Activated CD8-positive, alpha-beta memory T cell treated with anti-CD3 and anti-CD28 coated beads for 1 hour (primary cell): ENCODE results near the gene MSS51.
"Not testable (repeated sequence)": the region's sequence is repeated elsewhere in the genome, so short reads cannot be mapped to it uniquely, and the experiment has no call there.

ENCODE experiments used
- DNase-seq, 2 donors: peaks; one replicate each; pipeline ENCODE4 v3.0.0-alpha.2; 2020; ENCODE audit warnings: low read depth in 1 of 2; ENCODE audit errors: extremely low read depth in 1 of 2

Gene MSS51

DNA sequence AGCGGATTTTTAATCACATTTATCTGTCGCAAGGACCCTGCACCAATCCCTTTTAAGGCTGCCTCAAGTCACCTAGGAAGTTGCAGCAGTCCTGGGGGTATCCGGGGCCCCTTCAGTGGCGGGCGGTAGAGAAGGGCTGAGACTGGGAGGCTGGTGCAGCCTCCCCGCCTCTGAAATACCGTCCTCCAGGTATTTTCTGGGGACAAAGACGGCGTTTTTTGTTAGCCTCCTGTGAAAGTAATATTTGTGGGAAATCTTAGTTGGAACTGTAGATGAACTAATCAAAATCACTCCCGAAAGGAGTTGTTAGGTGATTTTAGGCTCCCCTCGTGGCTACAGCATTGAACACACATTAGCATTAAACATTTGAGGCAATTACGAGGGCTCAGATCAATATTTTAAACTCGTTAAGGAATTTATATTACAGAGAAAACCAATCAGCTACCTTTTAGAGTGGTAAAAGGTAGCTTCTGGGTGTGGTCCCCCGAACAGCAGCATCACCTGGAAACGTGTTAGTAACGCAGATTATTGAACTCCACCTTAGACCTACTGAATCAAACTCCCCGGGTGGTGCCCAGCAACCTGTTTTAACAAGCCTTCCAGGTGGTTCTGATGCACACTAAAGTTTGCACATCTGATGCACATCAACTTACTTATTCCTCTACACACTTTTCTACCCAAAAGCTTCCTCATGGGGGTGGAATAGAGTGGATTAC is 19.0 kb downstream of the MSS51 start:
- DNase-seq = no peak

DNA sequence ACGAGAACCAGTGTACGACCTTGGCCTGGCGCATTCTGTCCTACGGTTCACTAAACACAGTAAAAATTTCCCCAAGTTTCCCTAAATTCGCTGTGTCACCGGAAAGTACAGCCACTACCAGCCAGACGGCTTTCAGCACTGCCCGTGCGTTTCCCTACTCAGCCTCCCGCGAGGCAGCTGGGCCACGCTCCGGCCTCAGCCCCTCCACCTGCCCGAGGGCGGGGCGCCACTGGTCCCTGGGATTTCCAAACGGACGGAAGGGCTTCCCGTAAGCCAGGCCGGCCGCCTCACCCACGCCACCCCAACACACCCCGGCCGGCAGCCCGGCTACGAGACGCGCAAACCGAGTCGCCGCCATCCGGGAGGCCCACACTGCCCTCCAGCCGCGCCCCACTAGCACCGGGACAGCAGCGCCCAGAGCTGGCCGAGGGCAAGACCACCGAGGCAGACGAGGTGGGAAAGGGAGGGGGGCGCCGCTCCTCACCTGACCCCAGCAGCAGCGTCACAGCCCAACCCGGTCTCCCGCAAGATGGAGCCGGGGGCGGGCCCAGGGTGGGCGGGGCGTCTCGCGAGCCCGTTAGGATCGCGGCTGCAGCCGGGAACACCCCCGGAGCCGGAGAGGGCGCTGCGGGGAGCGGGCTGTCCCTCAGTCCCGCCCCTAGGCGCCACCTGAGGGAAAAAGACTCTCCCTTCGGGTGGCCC is 19.7 kb downstream of the MSS51 start, which contains the start of gene ANXA7:
TSS of gene ANXA7 (minus strand) at position 531 of the 702 bp plus-strand sequence. CDS start 13,202 bp downstream, outside the sequence.
- peak; percentile 76 to 95 for DNase-seq

DNA sequence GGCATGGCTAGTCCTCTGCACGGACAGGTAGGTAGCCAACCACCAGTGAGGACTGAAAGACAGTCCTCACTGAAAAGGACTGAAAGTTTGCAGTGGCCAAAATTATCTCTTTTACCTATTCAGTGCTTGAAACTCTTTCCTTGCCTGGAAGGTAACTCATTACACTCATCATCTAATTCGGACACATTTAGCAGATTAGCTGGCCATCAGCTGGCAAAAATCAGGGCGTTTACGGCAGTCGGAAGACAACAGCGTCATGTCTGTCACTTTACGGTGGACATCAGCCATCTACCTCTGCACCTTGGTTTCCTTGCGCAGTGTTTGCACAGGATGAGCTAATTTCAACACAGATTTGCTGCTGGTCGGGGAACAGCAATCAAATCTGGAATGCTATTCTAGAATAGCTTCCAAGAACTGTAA is 20.2 kb downstream of the MSS51 start:
- no peak for DNase-seq

DNA sequence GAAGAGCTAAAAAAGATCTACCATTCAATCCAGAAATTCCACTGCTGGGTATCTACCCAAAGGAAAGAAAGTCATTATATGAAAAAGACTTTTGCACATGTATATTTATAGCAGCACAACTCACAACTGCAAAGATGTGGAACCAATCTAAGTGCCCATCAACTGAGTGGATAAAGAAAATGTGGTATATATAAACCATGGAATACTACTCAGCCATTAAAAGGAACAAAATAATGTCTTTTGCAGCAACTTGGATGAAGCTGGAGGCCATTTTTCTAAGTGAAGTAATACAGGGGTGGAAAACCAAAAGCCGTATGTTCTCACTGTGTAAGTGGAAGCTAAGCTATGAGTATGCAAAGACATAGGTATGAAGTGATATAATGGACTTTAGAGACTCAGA is 22.5 kb downstream of the MSS51 start:
- DNase-seq = no peak

DNA sequence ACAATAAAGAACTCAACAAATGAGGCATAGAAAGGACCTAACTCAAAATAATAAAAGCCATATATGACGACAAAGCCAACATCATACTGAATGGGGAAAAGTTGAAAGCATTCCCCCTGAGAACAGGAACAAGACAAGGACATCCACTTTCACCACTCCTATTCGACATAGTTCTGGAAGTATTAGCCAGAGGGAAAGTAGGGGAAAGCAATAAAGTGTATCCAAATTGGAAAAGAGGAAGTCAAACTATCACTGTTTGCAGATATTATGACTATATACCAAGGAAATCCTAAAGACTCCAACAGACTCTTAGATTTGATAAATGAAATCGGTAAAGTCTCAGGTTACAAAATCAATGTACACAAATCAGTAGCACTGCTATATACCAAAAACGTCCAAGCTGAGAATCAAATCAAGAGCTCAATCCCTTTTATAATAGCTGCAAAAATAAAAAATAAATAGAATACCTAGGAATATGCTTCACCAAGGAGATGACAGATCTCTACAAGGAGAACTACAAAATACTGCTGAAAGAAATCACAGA is 24.3 kb downstream of the MSS51 start:
- DNase-seq = no peak

DNA sequence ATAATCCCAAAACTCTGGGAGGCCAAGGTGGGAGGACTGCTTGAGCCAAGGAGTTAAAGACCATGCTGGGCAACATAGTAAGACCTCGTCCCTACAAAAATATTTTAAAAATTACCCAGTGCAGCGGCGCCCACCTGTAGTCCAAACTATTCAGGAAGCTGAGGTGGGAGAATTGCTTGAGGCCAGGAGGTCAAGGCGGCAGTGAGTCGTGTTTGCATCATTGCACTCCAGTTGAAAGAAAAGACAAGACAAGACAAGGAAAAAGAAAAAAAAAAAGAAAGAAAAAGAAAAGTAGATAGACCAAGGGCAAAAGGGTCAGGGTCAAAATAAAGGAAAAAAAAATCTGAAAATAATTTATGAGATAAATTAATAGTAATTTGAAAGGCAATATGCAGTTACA is 25.3 kb downstream of the MSS51 start:
- no peak for DNase-seq

DNA sequence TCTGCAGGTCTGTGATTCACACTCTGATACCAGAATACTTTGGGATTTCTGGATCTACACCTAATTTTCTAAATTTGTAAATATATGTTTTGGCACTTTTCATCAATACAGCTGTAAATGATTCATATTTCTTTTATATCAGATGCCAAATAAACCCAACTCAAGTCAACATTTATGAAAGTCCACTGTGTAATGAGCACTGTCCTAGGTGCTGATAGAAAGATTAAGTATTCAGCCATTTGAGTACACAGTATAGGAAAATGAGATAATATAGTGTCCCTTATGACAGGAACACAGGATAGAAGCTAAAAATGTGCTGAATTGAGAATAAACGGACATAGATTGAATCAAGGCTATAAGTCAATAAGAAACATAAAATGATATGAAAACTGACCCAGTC is 25.9 kb downstream of the MSS51 start:
- no peak for DNase-seq

DNA sequence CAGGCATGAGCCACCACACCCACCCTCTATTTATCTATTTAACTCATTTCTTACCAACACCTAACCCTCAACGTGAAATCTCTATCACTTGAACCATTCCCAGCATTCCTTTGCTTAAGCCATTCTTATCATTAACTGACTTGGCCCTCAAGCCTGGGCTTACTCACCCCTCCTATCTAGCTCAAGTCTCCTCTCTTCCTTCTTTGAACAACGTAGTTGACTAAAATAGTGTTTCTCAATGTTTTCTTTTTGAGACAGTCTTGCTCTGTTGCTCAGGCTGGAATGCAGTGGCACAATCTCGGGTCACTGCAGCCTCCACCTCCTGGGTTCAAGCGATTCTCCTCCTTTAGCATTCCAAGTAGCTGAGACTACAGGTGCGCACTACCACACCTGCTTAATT is 26.5 kb downstream of the MSS51 start:
- no peak for DNase-seq

DNA sequence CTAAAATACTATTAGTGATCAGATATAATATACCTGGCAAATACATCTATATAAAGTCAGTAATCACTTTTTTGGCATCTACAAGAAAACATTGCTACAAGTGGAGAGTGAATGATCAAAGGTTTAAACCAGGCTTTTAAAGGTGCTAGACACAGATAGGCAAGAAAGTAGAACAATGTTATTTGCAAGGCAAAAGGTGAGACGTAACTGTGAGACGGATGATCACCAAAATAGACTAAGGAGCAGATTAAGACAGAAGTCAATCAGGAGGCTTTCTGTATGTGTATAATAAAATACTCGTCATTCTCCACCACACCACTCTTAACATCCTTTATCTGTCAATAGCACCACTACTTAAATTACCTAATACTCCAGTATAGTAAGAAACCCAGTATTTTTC is 27.8 kb downstream of the MSS51 start:
- DNase-seq = no peak

DNA sequence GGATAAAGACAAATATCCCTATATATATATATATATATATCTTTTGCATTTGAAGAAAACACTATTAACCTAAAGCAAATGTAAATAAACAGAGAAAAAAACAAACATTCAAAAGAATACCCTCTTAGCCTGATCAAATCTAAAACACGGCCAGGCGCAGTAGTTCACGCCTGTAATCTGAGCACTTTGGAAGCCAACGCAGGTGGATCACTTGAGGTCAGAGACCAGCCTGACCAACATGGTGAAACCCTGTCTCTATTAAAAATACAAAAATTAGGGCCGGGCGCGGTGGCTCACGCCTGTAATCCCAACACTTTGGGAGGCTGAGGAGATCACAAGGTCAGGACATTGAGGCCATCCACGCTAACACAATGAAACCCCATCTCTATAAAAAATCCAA is 28.7 kb downstream of the MSS51 start:
- no peak for DNase-seq

DNA sequence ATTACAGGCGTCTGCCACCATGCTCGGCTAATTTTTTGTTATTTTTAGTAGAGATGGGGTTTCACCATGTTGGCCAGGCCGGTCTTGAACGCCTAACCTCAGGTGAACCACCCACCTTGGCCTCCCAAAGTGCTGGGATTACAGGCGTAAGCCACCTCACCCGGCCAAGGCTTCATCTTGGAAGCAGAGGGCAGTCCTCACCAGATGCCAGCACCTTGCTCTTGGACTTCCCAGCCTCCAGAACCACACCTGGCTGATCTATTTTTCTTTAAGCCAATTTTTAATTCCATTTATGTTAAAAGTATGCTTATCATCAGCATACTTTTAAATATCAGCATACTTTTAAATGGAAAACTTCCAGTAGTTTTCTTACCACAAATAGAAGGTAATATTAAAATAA is 31.7 kb downstream of the MSS51 start:
- no peak for DNase-seq

DNA sequence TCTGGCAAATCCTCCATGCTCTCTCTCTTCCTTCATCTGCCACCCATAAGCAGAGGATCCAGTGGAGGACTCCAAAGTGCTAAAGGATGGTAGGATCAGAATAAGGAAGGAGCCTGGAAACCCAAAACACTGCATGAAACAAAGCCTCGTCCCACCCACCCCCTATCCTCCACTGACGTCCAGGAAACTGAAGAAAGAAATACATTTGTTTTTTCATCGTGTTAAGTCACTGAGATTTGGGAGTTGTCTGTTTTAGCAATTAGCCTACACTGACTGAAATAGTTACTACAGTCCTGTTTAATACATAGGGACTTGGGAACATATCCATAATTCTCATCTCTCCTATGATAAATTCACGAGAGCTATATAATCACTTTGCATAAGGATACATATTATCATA is 34.3 kb downstream of the MSS51 start:
- no peak for DNase-seq

DNA sequence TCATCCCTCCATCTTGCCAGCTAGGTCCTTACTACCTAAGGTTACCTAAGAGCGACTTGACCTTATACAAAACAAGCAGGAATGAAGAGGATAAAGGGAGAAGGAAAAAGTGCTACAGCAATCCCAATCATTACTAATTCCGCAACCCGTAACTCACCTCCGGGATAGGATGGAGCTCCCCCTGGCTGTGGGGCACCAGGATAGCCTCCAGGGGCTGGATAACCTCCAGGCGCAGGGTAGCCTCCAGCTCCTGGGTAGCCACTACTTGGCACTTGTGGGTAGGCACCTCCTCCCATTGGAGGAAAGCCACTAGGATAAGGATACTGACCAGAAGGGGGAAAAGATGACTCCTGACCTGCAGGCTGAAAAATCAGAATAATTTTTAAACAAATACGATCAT is 35.3 kb downstream of the MSS51 start:
- DNase-seq = no peak

DNA sequence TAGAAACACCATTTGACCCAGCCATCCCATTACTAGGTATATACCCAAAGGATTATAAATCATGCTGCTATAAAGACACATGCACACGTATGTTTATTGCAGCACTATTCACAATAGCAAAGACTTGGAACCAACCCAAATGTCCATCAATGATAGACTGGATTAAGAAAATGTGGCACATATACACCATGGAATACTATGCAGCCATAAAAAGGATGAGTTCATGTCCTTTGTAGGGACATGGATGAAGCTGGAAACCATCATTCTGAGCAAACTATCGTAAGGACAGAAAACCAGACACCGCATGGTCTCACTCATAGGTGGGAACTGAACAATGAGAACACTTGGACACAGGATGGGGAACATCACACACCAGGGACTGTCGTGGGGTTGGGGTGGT is 39.0 kb downstream of the MSS51 start:
- DNase-seq = not testable (repeated sequence)

DNA sequence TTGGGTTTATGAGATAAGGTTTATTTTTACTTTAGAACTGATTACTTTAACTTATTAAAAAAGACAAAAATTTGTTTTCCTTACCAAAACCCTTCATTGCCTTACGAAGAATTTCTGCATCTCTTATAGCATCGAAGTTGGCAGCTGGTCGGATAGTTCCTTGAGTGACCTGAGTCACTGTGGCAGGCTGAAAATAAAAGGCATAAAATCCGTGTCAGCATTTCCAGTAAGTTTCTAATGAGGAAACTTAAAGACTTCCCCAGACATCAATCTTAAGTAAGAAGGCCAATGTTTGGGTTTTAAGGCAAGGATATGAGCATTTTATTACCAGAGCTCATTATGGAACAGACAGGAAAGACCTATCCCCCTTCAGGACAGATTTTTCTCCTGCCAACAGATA is 45.1 kb downstream of the MSS51 start:
- no peak for DNase-seq

DNA sequence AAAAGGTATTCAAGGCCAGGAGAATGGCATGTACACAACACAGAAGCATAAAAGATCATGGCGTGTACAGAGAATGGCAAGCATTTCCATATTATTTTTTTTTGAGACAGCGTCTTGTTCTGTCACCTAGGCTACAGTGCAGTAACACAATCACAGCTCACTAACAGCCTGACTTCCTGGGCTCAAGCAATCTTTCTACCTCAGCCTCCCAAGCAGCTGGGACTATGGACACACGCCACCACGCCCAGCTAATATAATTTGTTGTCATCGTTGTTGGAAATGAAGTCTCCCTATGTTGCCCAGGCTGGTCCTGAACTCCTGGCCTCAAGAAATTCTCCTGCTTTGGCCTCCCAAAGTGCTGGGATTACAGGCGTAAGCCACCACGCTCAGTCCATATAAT is 46.8 kb downstream of the MSS51 start:
- DNase-seq = no peak

DNA sequence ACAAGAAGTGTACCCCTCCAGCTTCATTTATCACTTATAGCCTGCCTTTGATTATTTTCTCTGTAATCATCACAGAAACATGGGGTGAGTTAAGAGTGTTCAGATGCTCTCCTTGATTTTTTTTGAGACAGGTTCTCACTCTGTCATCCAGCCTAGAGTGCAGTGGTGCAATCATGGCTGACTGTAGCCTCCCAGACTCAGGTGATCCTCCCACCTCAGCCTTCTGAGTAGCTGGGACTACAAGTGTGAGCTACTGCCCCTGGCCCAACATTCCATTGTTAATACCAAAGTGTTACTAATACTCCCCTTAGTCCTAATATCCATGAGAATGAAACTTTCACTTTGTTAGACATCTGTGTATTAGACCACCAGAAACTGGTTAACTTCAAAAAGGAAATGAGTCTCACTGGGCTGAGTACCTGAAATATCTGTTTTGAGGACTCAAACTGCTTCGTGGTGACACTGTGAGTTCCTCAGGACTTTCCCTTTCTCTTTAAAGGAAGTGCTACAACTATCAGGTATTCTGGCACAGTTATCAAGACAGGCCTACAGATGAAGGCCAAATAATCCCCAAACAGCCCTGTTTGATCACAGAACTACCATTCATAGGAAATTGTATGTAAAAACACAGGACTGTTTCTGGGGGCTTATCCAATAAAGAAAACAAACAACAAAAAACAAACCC is 54.2 kb downstream of the MSS51 start:
- DNase-seq = no peak

DNA sequence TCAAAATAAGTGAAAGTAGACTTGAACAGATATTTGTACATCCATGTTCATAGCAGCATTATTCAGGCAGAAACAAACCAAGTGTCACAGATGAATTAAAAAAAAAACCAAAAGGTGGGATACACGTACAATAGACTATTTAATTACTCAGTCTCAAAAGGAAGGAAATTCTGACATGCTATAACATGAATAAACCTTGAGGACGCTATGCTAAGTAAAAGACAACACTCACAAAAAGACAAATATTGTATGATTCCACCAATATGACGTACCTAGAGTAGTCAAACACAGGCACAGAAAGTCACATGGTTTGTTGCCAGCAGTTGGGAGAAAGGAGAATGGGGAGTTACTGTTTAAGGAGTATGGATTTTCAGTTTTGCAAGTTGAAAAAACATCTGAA is 56.7 kb downstream of the MSS51 start:
- DNase-seq = no peak
